Stimulated activated naive CD8-positive, alpha-beta T cell treated with anti-CD3 and anti-CD28 coated beads, Interleukin-15, Interleukin-2, amounts not matched to agents 100 U/mL and 50 U/mL, for 24 hours (primary cell): Measurements from ENCODE around the gene FCHO2.

Source experiments
- ATAC-seq: fragments of 150-1000 bp; cut with Tn5 transposase; one replicate; pipeline ENCODE4 v1.10.0; 2021
- DNase-seq: peaks from one replicate; pipeline ENCODE4 v3.0.0; 2021

FCHO2 gene

DNA sequence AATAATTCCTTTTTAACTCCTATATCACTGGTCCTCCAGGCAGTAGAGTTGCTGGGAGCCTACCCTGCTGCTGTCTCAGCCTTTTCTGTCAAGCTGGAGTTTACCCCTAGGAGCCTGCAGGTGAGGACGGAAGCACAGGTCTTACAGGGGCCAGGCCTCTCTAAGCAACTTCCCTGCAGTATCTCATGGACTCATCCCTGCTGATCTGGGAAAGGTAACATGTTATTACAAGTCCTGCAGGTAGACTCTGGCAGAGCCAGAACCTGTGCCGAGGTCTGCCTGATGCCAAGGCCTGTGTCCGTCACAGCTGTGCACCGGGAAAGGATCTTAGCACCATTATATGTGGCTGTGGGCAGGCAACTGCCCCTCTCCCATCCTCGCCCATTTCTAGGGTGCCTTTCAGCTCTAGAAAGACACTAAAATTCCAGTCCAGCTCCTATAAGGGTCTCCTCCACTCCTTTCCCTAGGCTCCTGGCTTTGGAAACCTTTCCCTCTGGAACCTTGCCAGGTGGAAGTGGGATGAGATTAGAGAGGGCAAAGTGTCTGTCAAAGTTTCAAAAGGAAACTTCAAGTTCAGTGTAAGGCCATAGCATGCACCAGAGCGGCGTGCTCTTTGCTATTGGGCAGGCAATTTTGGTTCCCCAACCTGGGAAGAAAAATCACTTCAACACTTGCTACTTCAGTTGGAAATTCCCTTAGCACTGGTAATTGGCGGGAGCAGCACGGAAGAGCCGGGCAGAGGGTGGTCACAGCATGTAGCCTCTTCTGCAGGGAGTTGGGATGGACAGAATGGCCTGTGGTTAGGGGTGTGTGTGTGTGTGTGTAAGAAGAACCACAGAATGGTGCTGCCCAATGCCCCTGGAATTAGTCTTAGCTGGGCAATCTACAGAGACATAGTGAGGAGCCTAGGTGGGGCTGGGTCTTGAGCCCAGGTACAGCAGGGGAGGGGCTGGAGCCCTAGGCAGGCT lies 182.0 kb downstream of the FCHO2 start:
- ATAC-seq (no peak), DNase-seq (no peak)

DNA sequence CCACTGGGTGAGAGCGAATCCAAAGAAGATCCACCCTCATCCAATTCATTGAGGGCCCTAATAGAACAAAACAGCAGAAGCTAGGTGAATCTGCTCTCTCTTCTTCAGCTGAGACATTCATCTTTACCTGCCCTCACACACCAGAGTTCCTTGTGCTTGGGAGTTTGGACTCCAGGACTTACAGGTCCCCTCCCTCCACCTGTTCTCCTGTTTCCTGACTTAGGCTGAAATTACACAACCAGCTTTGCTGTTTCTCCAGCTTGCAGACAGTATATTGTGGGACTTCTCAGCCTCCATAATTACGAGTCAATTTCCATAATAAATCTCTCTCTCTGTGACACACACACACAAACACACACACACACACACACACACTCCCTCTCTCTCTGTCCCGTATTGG lies 183.6 kb downstream of the FCHO2 start:
- DNase-seq (no peak), ATAC-seq (no peak)
